Measurements from ENCODE around the gene RNFT2.

DNA sequence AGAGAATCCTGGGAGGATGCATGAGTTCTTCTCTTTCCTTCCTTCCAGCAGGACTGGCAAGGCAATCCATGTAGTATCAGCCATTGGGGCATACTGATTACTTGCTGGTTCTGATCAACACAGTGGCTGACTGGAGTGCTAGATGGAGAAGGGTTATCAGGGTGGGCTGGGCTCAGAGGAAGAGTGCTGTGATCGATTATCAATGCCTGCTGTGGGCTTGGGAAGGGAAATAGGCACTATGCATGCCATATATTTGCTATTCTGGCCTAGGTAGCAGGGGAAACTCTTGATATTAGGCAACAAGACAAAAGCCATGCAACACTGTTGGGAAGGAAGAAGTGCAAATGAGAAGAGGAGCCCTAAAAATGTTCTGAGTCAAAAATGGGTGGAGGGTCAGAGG lies 97.4 kb downstream of the RNFT2 start:
- TF ChIP-seq, protein P1, sequence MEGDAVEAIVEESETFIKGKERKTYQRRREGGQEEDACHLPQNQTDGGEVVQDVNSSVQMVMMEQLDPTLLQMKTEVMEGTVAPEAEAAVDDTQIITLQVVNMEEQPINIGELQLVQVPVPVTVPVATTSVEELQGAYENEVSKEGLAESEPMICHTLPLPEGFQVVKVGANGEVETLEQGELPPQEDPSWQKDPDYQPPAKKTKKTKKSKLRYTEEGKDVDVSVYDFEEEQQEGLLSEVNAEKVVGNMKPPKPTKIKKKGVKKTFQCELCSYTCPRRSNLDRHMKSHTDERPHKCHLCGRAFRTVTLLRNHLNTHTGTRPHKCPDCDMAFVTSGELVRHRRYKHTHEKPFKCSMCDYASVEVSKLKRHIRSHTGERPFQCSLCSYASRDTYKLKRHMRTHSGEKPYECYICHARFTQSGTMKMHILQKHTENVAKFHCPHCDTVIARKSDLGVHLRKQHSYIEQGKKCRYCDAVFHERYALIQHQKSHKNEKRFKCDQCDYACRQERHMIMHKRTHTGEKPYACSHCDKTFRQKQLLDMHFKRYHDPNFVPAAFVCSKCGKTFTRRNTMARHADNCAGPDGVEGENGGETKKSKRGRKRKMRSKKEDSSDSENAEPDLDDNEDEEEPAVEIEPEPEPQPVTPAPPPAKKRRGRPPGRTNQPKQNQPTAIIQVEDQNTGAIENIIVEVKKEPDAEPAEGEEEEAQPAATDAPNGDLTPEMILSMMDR (IDR thresholded peaks at IDR 0.05): no peak
- no peak for TF ChIP-seq POLR2AphosphoS5 (IDR thresholded peaks at IDR 0.05; ENCODE audit: low read depth, low read length)
- TF ChIP-seq, protein P2, sequence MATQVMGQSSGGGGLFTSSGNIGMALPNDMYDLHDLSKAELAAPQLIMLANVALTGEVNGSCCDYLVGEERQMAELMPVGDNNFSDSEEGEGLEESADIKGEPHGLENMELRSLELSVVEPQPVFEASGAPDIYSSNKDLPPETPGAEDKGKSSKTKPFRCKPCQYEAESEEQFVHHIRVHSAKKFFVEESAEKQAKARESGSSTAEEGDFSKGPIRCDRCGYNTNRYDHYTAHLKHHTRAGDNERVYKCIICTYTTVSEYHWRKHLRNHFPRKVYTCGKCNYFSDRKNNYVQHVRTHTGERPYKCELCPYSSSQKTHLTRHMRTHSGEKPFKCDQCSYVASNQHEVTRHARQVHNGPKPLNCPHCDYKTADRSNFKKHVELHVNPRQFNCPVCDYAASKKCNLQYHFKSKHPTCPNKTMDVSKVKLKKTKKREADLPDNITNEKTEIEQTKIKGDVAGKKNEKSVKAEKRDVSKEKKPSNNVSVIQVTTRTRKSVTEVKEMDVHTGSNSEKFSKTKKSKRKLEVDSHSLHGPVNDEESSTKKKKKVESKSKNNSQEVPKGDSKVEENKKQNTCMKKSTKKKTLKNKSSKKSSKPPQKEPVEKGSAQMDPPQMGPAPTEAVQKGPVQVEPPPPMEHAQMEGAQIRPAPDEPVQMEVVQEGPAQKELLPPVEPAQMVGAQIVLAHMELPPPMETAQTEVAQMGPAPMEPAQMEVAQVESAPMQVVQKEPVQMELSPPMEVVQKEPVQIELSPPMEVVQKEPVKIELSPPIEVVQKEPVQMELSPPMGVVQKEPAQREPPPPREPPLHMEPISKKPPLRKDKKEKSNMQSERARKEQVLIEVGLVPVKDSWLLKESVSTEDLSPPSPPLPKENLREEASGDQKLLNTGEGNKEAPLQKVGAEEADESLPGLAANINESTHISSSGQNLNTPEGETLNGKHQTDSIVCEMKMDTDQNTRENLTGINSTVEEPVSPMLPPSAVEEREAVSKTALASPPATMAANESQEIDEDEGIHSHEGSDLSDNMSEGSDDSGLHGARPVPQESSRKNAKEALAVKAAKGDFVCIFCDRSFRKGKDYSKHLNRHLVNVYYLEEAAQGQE (IDR thresholded peaks at IDR 0.05; ENCODE audit: insufficient read depth in 1 of 2, low read depth in 2 of 2, low read length in 1 of 2): no peak
- TF ChIP-seq TCF7L2 (IDR thresholded peaks at IDR 0.05; ENCODE audit: low read depth, low read length): no peak

Measured in Panc1 (cell line).